WTC11 (cell line): ENCODE results near the gene KLHDC9. TPM values are rescaled to one million over a fixed set of nuclear protein-coding genes. Genes with fewer than 3 reads are reported as not detected.
"Not testable (repeated sequence)": the region's sequence is repeated elsewhere in the genome, so short reads cannot be mapped to it uniquely, and the experiment has no call there.

Experiments
- ATAC-seq: fragments of 200-7000 bp; cut with Tn5 transposase; 2 replicates; pipeline ENCODE4 v1.10.0; 2021; ENCODE audit warnings: mild to moderate bottlenecking, moderate library complexity
- CTCF ChIA-PET: fragments of 300-600 bp; sonication (Branson Sonifier 250); formaldehyde crosslinking; loops from one replicate; lab custom pipeline; 2021; ENCODE audit warnings: antibody characterized with exemption; lab: Charles Lee
- POLR2A ChIA-PET: fragments of 350-600 bp; sonication (Branson Sonifier 250); formaldehyde crosslinking; loops from one replicate; lab custom pipeline; 2021; ENCODE audit warnings: antibody characterized with exemption; lab: Charles Lee
- DNase-seq: peaks from one replicate; pipeline ENCODE4 v3.0.0; 2021; ENCODE audit warnings: low spot score
- H3K27ac Mint-ChIP-seq: 2 replicates; pipeline ENCODE4 v1.8.0; 2021; ENCODE audit warnings: mixed read lengths
- H3K27me3 Mint-ChIP-seq: 2 replicates; pipeline ENCODE4 v1.8.0; 2021; ENCODE audit warnings: low read depth, mild to moderate bottlenecking, moderate library complexity, mixed read lengths
- H3K36me3 Mint-ChIP-seq: 2 replicates; pipeline ENCODE4 v1.8.0; 2021; ENCODE audit warnings: mixed read lengths
- H3K4me1 Mint-ChIP-seq: 2 replicates; pipeline ENCODE4 v1.8.0; 2022; ENCODE audit warnings: mixed read lengths
- H3K4me3 Mint-ChIP-seq: 2 replicates; pipeline ENCODE4 v1.8.0; 2021; ENCODE audit warnings: mild to moderate bottlenecking, moderate library complexity, mixed read lengths
- H3K9me3 Mint-ChIP-seq: 2 replicates; pipeline ENCODE4 v1.8.0; 2021; ENCODE audit warnings: mixed read lengths
- ATF2 ChIP-seq: sonication (generic); formaldehyde crosslinking; IDR thresholded peaks from 2 replicates; pipeline ENCODE4 v1.8.1; 2022; ENCODE audit warnings: low read depth, missing genetic modification reagents, borderline replicate concordance
- CREM ChIP-seq: sonication (generic); formaldehyde crosslinking; IDR thresholded peaks from 2 replicates; pipeline ENCODE4 v1.8.1; 2022; ENCODE audit warnings: mild to moderate bottlenecking, missing genetic modification reagents, moderate library complexity
- CTCF ChIP-seq: fragments of 200-600 bp; IDR thresholded peaks from 2 replicates; pipeline ENCODE4 v1.8.0; 2022; ENCODE audit warnings: antibody characterized with exemption
- EMX1 ChIP-seq: fragments of 250-450 bp; sonication (Bioruptor Pico); IDR thresholded peaks from 2 replicates; pipeline ENCODE4 v1.8.0; 2021; ENCODE audit warnings: mild to moderate bottlenecking
- ERG ChIP-seq: fragments of 250-450 bp; sonication (Bioruptor Pico); IDR thresholded peaks from 2 replicates; pipeline ENCODE4 v1.8.0; 2021; ENCODE audit warnings: mild to moderate bottlenecking
- FOXP4 ChIP-seq: sonication (generic); formaldehyde crosslinking; IDR thresholded peaks from 2 replicates; pipeline ENCODE4 v1.8.0; 2022; ENCODE audit warnings: mild to moderate bottlenecking, missing genetic modification reagents
- GRHL2 ChIP-seq: fragments of 250-450 bp; sonication (Bioruptor Pico); IDR thresholded peaks from 2 replicates; pipeline ENCODE4 v1.8.0; 2022; ENCODE audit warnings: mild to moderate bottlenecking, moderate library complexity; ENCODE audit not compliant: insufficient replicate concordance, severe bottlenecking
- HMGA2 ChIP-seq: fragments of 250-450 bp; sonication (Bioruptor Pico); IDR thresholded peaks from 2 replicates; pipeline ENCODE4 v1.4.0; 2021; ENCODE audit warnings: mild to moderate bottlenecking, moderate library complexity
- IRF2 ChIP-seq: sonication (generic); formaldehyde crosslinking; IDR thresholded peaks from 2 replicates; pipeline ENCODE4 v1.8.0; 2022; ENCODE audit warnings: low read depth, missing genetic modification reagents, borderline replicate concordance
- JAZF1 ChIP-seq: fragments of 250-450 bp; sonication (Bioruptor Pico); IDR thresholded peaks from 2 replicates; pipeline ENCODE4 v1.9.0; 2021; ENCODE audit warnings: moderate library complexity, mild to moderate bottlenecking, inconsistent platforms
- JUN ChIP-seq: sonication (generic); formaldehyde crosslinking; IDR thresholded peaks from 2 replicates; pipeline ENCODE4 v1.8.0; 2023; ENCODE audit warnings: mild to moderate bottlenecking, missing genetic modification reagents
- NR3C1 ChIP-seq: sonication (generic); formaldehyde crosslinking; conservative IDR thresholded peaks from 2 replicates; pipeline ENCODE4 v1.8.1; 2023; ENCODE audit warnings: low read depth, mild to moderate bottlenecking, missing genetic modification reagents
- SP1 ChIP-seq: sonication (generic); formaldehyde crosslinking; conservative IDR thresholded peaks from 2 replicates; pipeline ENCODE4 v1.8.1; 2022; ENCODE audit warnings: missing genetic modification reagents
- TEAD4 ChIP-seq: sonication (generic); formaldehyde crosslinking; IDR thresholded peaks from 2 replicates; pipeline ENCODE4 v1.8.0; 2022; ENCODE audit warnings: mild to moderate bottlenecking, missing genetic modification reagents
- ZNF219 ChIP-seq: sonication (generic); formaldehyde crosslinking; IDR thresholded peaks from 2 replicates; pipeline ENCODE4 v1.8.0; 2023; ENCODE audit warnings: missing genetic modification reagents, mild to moderate bottlenecking, borderline replicate concordance
- ZNF232 ChIP-seq: sonication (generic); formaldehyde crosslinking; IDR thresholded peaks from 2 replicates; pipeline ENCODE4 v1.8.0; 2022; ENCODE audit warnings: mild to moderate bottlenecking, missing genetic modification reagents
- ZNF263 ChIP-seq: sonication (generic); formaldehyde crosslinking; IDR thresholded peaks from 2 replicates; pipeline ENCODE4 v1.8.1; 2022; ENCODE audit warnings: low read depth, mild to moderate bottlenecking, moderate library complexity, missing genetic modification reagents
- ZNF512 ChIP-seq: sonication (generic); formaldehyde crosslinking; IDR thresholded peaks from 2 replicates; pipeline ENCODE4 v1.8.1; 2022; ENCODE audit warnings: missing genetic modification reagents, borderline replicate concordance
- total RNA-seq: library from RNA; stranded (reverse); gene quantifications from 3 replicates; pipeline ENCODE4 v1.2.3, GENCODE V29; 2021
- TF ChIP-seq, protein P1 (sequence below): sonication (generic); formaldehyde crosslinking; IDR thresholded peaks from 2 replicates; pipeline ENCODE4 v1.8.1; 2023; ENCODE audit warnings: mild to moderate bottlenecking, missing genetic modification reagents, moderate library complexity
- TF ChIP-seq, protein P2 (sequence below): sonication (generic); formaldehyde crosslinking; IDR thresholded peaks from 2 replicates; pipeline ENCODE4 v1.8.0; 2022; ENCODE audit warnings: missing genetic modification reagents

Gene KLHDC9
- total RNA-seq, 1 experiment from 2014 or later, result 5.8 TPM

DNA sequence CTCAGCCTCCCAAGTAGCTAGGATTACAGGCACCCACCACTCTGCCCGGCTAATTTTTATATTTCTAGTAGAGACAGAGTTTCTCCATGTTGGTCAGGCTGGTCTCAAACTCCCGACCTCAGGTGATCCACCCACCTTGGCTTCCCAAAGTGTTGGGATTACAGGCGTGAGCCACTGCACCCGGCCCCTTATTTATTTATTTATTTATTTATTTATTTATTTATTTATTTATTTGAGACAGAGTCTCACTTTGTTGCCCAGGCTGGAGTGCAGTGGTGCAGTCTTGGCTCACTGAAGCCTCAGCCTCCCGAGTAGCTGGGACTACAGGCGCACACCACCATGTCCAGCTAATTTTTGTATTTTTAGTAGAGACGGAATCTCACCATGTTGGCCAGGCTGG, 32.5 kb upstream of the KLHDC9 start:
- not testable (repeated sequence) for H3K27me3 Mint-ChIP-seq, ATAC-seq, H3K36me3 Mint-ChIP-seq, DNase-seq, H3K4me3 Mint-ChIP-seq, H3K9me3 Mint-ChIP-seq, H3K27ac Mint-ChIP-seq
- ChIA-PET POLR2A (interaction anchor here (0.7 kb wide), 1 partner anchor 16 kb away, joined by 5 read pairs; no protein-coding TSS in a partner anchor), CTCF (interaction anchor here (0.6 to 1.1 kb wide), 3 partner anchors 14 to 100 kb away, joined by 3 read pairs; partner anchors contain the start of gene PPOX)
- peaks cover 33% of the 10 kb centered on the region for H3K4me1 Mint-ChIP-seq

- no peaks in the 10 kb centered on the region for H3K36me3 Mint-ChIP-seq
- no peak overlapping the region for H3K4me3 Mint-ChIP-seq
- no peak for DNase-seq
- TF ChIP-seq SP1 (no peak), JUN (CRISPR knock-in tag) (no peak), ZNF219 (CRISPR knock-in tag) (no peak), NR3C1 (CRISPR knock-in tag) (no peak), CTCF (no peak), ZNF512 (CRISPR knock-in tag) (no peak), ERG (CRISPR knock-in tag) (no peak), ZNF263 (CRISPR knock-in tag) (no peak), HMGA2 (CRISPR knock-in tag) (no peak), CREM (CRISPR knock-in tag) (no peak), EMX1 (CRISPR knock-in tag) (no peak), GRHL2 (CRISPR knock-in tag) (no peak), TEAD4 (no peak), FOXP4 (CRISPR knock-in tag) (no peak), ZNF232 (CRISPR knock-in tag) (no peak), ATF2 (no peak), IRF2 (CRISPR knock-in tag) (no peak), JAZF1 (CRISPR knock-in tag) (no peak)
- TF ChIP-seq, protein P1, sequence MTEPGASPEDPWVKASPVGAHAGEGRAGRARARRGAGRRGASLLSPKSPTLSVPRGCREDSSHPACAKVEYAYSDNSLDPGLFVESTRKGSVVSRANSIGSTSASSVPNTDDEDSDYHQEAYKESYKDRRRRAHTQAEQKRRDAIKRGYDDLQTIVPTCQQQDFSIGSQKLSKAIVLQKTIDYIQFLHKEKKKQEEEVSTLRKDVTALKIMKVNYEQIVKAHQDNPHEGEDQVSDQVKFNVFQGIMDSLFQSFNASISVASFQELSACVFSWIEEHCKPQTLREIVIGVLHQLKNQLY (CRISPR knock-in tag), result no peak
- TF ChIP-seq, protein P2, sequence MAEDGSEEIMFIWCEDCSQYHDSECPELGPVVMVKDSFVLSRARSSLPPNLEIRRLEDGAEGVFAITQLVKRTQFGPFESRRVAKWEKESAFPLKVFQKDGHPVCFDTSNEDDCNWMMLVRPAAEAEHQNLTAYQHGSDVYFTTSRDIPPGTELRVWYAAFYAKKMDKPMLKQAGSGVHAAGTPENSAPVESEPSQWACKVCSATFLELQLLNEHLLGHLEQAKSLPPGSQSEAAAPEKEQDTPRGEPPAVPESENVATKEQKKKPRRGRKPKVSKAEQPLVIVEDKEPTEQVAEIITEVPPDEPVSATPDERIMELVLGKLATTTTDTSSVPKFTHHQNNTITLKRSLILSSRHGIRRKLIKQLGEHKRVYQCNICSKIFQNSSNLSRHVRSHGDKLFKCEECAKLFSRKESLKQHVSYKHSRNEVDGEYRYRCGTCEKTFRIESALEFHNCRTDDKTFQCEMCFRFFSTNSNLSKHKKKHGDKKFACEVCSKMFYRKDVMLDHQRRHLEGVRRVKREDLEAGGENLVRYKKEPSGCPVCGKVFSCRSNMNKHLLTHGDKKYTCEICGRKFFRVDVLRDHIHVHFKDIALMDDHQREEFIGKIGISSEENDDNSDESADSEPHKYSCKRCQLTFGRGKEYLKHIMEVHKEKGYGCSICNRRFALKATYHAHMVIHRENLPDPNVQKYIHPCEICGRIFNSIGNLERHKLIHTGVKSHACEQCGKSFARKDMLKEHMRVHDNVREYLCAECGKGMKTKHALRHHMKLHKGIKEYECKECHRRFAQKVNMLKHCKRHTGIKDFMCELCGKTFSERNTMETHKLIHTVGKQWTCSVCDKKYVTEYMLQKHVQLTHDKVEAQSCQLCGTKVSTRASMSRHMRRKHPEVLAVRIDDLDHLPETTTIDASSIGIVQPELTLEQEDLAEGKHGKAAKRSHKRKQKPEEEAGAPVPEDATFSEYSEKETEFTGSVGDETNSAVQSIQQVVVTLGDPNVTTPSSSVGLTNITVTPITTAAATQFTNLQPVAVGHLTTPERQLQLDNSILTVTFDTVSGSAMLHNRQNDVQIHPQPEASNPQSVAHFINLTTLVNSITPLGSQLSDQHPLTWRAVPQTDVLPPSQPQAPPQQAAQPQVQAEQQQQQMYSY, result no peak
- no peak overlapping the region for H3K27ac Mint-ChIP-seq
- ChIA-PET POLR2A (no interaction called here), CTCF (no interaction called here)
- no peaks in the 10 kb centered on the region for H3K9me3 Mint-ChIP-seq
- H3K4me1 Mint-ChIP-seq, result peaks cover 33% of the 10 kb centered on the region
- no peak for ATAC-seq
- H3K27me3 Mint-ChIP-seq, result peaks cover 4% of the 10 kb centered on the region; the same call in 1 of the 2 replicates
These were observed 31.5 kb upstream of the KLHDC9 start for GRCh38 chr1:161066694-161067093.
